WTC11 (cell line): Measurements from ENCODE around the gene UBAP2L. TPM values are rescaled to one million over a fixed set of nuclear protein-coding genes. Genes with fewer than 3 reads are reported as not detected.

ENCODE experiments used
- ATAC-seq: fragments of 200-7000 bp; cut with Tn5 transposase; 2 replicates; pipeline ENCODE4 v1.10.0; 2021; ENCODE audit warnings: mild to moderate bottlenecking, moderate library complexity
- CTCF ChIA-PET: fragments of 300-600 bp; sonication (Branson Sonifier 250); formaldehyde crosslinking; loops from one replicate; lab custom pipeline; 2021; ENCODE audit warnings: antibody characterized with exemption; lab: Charles Lee
- POLR2A ChIA-PET: fragments of 350-600 bp; sonication (Branson Sonifier 250); formaldehyde crosslinking; loops from one replicate; lab custom pipeline; 2021; ENCODE audit warnings: antibody characterized with exemption; lab: Charles Lee
- DNase-seq: peaks from one replicate; pipeline ENCODE4 v3.0.0; 2021; ENCODE audit warnings: low spot score
- H3K27ac Mint-ChIP-seq: 2 replicates; pipeline ENCODE4 v1.8.0; 2021; ENCODE audit warnings: mixed read lengths
- H3K27me3 Mint-ChIP-seq: 2 replicates; pipeline ENCODE4 v1.8.0; 2021; ENCODE audit warnings: low read depth, mild to moderate bottlenecking, moderate library complexity, mixed read lengths
- H3K36me3 Mint-ChIP-seq: 2 replicates; pipeline ENCODE4 v1.8.0; 2021; ENCODE audit warnings: mixed read lengths
- H3K4me1 Mint-ChIP-seq: 2 replicates; pipeline ENCODE4 v1.8.0; 2022; ENCODE audit warnings: mixed read lengths
- H3K4me3 Mint-ChIP-seq: 2 replicates; pipeline ENCODE4 v1.8.0; 2021; ENCODE audit warnings: mild to moderate bottlenecking, moderate library complexity, mixed read lengths
- H3K9me3 Mint-ChIP-seq: 2 replicates; pipeline ENCODE4 v1.8.0; 2021; ENCODE audit warnings: mixed read lengths
- ATF3 ChIP-seq: sonication (generic); formaldehyde crosslinking; conservative IDR thresholded peaks from 2 replicates; pipeline ENCODE4 v1.8.1; 2022; ENCODE audit warnings: mild to moderate bottlenecking, missing genetic modification reagents
- EMX1 ChIP-seq: fragments of 250-450 bp; sonication (Bioruptor Pico); IDR thresholded peaks from 2 replicates; pipeline ENCODE4 v1.8.0; 2021; ENCODE audit warnings: mild to moderate bottlenecking
- ERG ChIP-seq: fragments of 250-450 bp; sonication (Bioruptor Pico); IDR thresholded peaks from 2 replicates; pipeline ENCODE4 v1.8.0; 2021; ENCODE audit warnings: mild to moderate bottlenecking
- ESRRA ChIP-seq: sonication (generic); formaldehyde crosslinking; IDR thresholded peaks from 2 replicates; pipeline ENCODE4 v1.8.1; 2022; ENCODE audit warnings: mild to moderate bottlenecking, missing genetic modification reagents, borderline replicate concordance
- FOXP1 ChIP-seq: sonication (generic); formaldehyde crosslinking; IDR thresholded peaks from 2 replicates; pipeline ENCODE4 v1.8.0; 2022; ENCODE audit warnings: missing genetic modification reagents, mild to moderate bottlenecking, moderate library complexity, borderline replicate concordance
- GRHL2 ChIP-seq: fragments of 250-450 bp; sonication (Bioruptor Pico); IDR thresholded peaks from 2 replicates; pipeline ENCODE4 v1.8.0; 2022; ENCODE audit warnings: mild to moderate bottlenecking, moderate library complexity; ENCODE audit not compliant: insufficient replicate concordance, severe bottlenecking
- HMGXB4 ChIP-seq: sonication (generic); formaldehyde crosslinking; IDR thresholded peaks from 2 replicates; pipeline ENCODE4 v1.8.1; 2023; ENCODE audit warnings: mild to moderate bottlenecking, moderate library complexity, missing genetic modification reagents
- JAZF1 ChIP-seq: fragments of 250-450 bp; sonication (Bioruptor Pico); IDR thresholded peaks from 2 replicates; pipeline ENCODE4 v1.9.0; 2021; ENCODE audit warnings: moderate library complexity, mild to moderate bottlenecking, inconsistent platforms
- RELA ChIP-seq: sonication (generic); formaldehyde crosslinking; IDR thresholded peaks from 2 replicates; pipeline ENCODE4 v1.8.1; 2022; ENCODE audit warnings: missing genetic modification reagents, mild to moderate bottlenecking, borderline replicate concordance
- RORB ChIP-seq: fragments of 250-450 bp; sonication (Bioruptor Pico); IDR thresholded peaks from 2 replicates; pipeline ENCODE4 v1.9.0; 2021; ENCODE audit warnings: mild to moderate bottlenecking
- SOX15 ChIP-seq: fragments of 250-450 bp; sonication (Bioruptor Pico); IDR thresholded peaks from 2 replicates; pipeline ENCODE4 v1.9.0; 2021; ENCODE audit warnings: mild to moderate bottlenecking
- SP1 ChIP-seq: sonication (generic); formaldehyde crosslinking; conservative IDR thresholded peaks from 2 replicates; pipeline ENCODE4 v1.8.1; 2022; ENCODE audit warnings: missing genetic modification reagents
- STAT6 ChIP-seq: sonication (generic); formaldehyde crosslinking; conservative IDR thresholded peaks from 2 replicates; pipeline ENCODE4 v1.8.1; 2023; ENCODE audit warnings: mild to moderate bottlenecking, low read depth, missing genetic modification reagents, moderate library complexity
- ZNF512 ChIP-seq: sonication (generic); formaldehyde crosslinking; IDR thresholded peaks from 2 replicates; pipeline ENCODE4 v1.8.1; 2022; ENCODE audit warnings: missing genetic modification reagents, borderline replicate concordance
- ZNF671 ChIP-seq: fragments of 250-450 bp; sonication (Bioruptor Pico); IDR thresholded peaks from 2 replicates; pipeline ENCODE4 v1.8.0; 2021; ENCODE audit warnings: mild to moderate bottlenecking
- total RNA-seq: library from RNA; stranded (reverse); gene quantifications from 3 replicates; pipeline ENCODE4 v1.2.3, GENCODE V29; 2021

The UBAP2L gene
- total RNA-seq, 1 experiment from 2014 or later = 205 TPM

- TF ChIP-seq EMX1 (CRISPR knock-in tag) = no peak
- TF ChIP-seq ZNF512 = no peak
- no peak for TF ChIP-seq SP1 (CRISPR knock-in tag)
- TF ChIP-seq ERG = no peak
Measured at GRCh38 chr1:154218545-154218944, 2.2 kb upstream of the UBAP2L start (continued).

GRCh38 chr1:154219541-154219940 is 1.2 kb upstream of the UBAP2L start:
- Mint-ChIP-seq H3K36me3 (peaks cover 42% of the 10 kb centered on the region), H3K9me3 (no peaks in the 10 kb centered on the region)
- no peak for ATAC-seq

GRCh38 chr1:154220970-154221277 is 169 bp downstream of the UBAP2L start:
- Mint-ChIP-seq H3K9me3 (no peaks in the 10 kb centered on the region), H3K27ac (no peak overlapping the region), H3K4me3 (peak overlapping the region; percentile 98), H3K27me3 (no peaks in the 10 kb centered on the region), H3K4me1 (peaks cover 44% of the 10 kb centered on the region), H3K36me3 (peaks cover 54% of the 10 kb centered on the region)
- ChIA-PET CTCF (interaction anchor here (0.7 to 3.6 kb wide), 4 partner anchors 21 to 114 kb away, joined by 4 to 20 read pairs (median 7); no protein-coding TSS in a partner anchor), POLR2A (interaction anchor here (0.6 to 1.8 kb wide), 5 partner anchors 17 to 1764 kb away, joined by 3 to 8 read pairs (median 3); partner anchors contain the start of gene RPS27)
- no peak for TF ChIP-seq GRHL2 (CRISPR knock-in tag)
- no peak for TF ChIP-seq JAZF1 (CRISPR knock-in tag)
- TF ChIP-seq SOX15 = no peak
- TF ChIP-seq ATF3 = no peak
- no peak for TF ChIP-seq RELA
- TF ChIP-seq HMGXB4 = no peak; the same call in 1 of the 2 replicates
- TF ChIP-seq ZNF671 = no peak
- no peak for DNase-seq
- no peak for ATAC-seq

More at GRCh38 chr1:154219541-154219940, 1.2 kb upstream of the UBAP2L start:
- DNase-seq = no peak
- Mint-ChIP-seq H3K4me3 (peak overlapping the region; percentile 98), H3K27me3 (no peaks in the 10 kb centered on the region), H3K4me1 (peaks cover 44% of the 10 kb centered on the region), H3K27ac (peak overlapping the region; percentile 100)
- TF ChIP-seq EMX1 (CRISPR knock-in tag) (0 out of 2 replicates have a peak, but pooled peaks have one; percentile 22), ERG (no peak), RORB (CRISPR knock-in tag) (no peak), ESRRA (no peak)
- ChIA-PET CTCF (interaction anchor here (0.9 to 3.6 kb wide), 3 partner anchors 20 to 115 kb away, joined by 3 to 20 read pairs (median 9); no protein-coding TSS in a partner anchor), POLR2A (interaction anchor here (1.8 kb wide), 1 partner anchor 37 kb away, joined by 8 read pairs; no protein-coding TSS in a partner anchor)

- Mint-ChIP-seq H3K27ac (peak overlapping the region; percentile 98), H3K4me3 (peak overlapping the region; percentile 98), H3K9me3 (no peaks in the 10 kb centered on the region), H3K36me3 (peaks cover 55% of the 10 kb centered on the region), H3K4me1 (peaks cover 44% of the 10 kb centered on the region), H3K27me3 (no peaks in the 10 kb centered on the region)
- ChIA-PET CTCF (interaction anchor here (3.6 kb wide), 1 partner anchor 22 kb away, joined by 20 read pairs; no protein-coding TSS in a partner anchor), POLR2A (interaction anchor here (1.8 kb wide), 1 partner anchor 39 kb away, joined by 8 read pairs; no protein-coding TSS in a partner anchor)
- ATAC-seq = peak; percentile 12
- peak; percentile 58 for DNase-seq
- TF ChIP-seq FOXP1 (no peak), STAT6 (CRISPR knock-in tag) (no peak)
Measured at GRCh38 chr1:154221278-154222001, 685 bp downstream of the UBAP2L start.
